GM10266 (cell line): ENCODE data around the gene ATP13A3.
A peak's percentile ranks its signal among the peaks of the same experiment; 100 is the strongest.
"Not testable (repeated sequence)": the region's sequence is repeated elsewhere in the genome, so short reads cannot be mapped to it uniquely, and the experiment has no call there.

Experiments used
- DNase-seq: peaks from one replicate; pipeline ENCODE4 v3.0.0; 2012; ENCODE audit errors: extremely low spot score
- CTCF ChIP-seq: IDR thresholded peaks from 2 replicates; pipeline ENCODE4 v1.5.1; 2012; ENCODE audit warnings: mild to moderate bottlenecking, low read depth; ENCODE audit not compliant: control insufficient read depth, insufficient read depth; ENCODE audit errors: missing control alignments

Gene ATP13A3

GRCh38 chr3:194497799-194498575, 11.2 kb upstream of the ATP13A3 start:
- DNase-seq: no peak
- TF ChIP-seq CTCF: no peak

- TF ChIP-seq CTCF: no peak
- no peak for DNase-seq
Measured at GRCh38 chr3:194496217-194496919, 9.6 kb upstream of the ATP13A3 start.

- DNase-seq: no peak
- no peak for TF ChIP-seq CTCF
Measured at GRCh38 chr3:194494951-194495374, 8.2 kb upstream of the ATP13A3 start.

DNA sequence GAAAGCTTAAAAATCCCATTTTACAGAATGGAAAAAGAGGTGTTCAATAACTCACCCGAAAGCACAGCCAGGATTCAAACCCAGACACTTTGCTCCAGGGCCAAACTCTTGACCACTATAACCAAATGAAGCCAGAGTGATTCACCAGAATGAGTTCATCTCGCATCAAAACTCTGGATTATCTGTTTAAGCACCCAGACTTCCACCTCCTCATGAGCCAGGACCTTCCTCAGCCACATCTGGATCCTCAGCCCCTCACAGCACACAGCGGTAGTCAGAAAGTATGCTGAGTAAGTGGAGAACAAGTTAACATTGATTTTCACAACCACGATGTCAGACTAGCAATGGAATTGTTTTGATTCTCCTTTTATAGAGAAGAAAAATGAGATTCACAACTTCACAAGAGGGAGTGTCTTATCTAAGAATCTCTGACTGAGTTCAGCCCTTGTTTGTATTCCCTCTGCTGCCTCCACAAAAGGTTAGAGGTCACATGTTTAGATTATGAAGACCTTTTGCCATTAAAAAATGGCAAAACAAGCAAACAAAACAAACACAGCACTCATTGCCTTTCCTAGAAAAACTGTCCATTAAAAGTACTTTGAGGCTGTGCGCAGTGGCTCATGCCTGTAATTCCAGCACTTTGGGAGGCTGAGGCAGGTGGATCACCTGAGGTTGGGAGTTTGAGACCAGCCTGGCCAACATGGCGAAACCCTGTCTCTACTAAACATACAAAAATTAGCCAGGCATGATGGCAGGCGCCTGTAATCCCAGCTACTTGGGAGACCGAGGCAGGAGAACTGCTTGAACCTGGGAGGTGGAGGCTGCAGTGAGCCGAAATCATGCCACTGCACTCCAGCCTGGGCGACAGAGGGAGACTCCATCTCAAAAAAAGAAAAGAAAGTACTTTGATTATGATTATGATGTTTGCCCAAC, 7.5 kb upstream of the ATP13A3 start:
- DNase-seq: not testable (repeated sequence)

DNA sequence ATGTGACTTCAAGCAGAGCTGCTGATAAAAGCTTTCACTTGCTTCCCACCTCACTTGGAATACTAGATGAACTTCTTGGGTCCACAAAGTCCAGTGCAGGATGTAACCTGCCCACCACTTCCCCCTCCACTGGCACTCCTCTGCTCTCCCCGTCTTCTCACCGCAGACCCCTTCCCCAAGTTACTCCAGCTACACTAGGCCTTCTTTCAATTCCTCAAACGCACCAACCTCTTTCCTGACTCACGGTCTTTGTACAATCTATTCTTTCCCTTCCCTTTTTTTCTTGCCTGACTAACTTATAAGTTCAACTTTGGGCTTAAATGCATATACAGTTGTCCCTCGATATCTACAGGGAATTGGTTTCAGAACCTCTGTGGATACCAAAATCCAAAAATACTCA, 5.2 kb upstream of the ATP13A3 start:
- no peak for TF ChIP-seq CTCF

GRCh38 chr3:194489736-194490612, 3.2 kb upstream of the ATP13A3 start:
- DNase-seq: peak; percentile 88

More for the DNA sequence above, 5.2 kb upstream of the ATP13A3 start:
- no peak for DNase-seq

More at GRCh38 chr3:194489736-194490612, 3.2 kb upstream of the ATP13A3 start:
- no peak for TF ChIP-seq CTCF
